Activated naive CD8-positive, alpha-beta T cell (primary cell): ENCODE results near the gene ZNF428.
"Not testable (repeated sequence)": the region's sequence is repeated elsewhere in the genome, so short reads cannot be mapped to it uniquely, and the experiment has no call there.

ENCODE experiments used
- H3K27ac Mint-ChIP-seq: one replicate; pipeline ENCODE4 v1.8.0; 2021; ENCODE audit warnings: mixed read lengths
- H3K27me3 Mint-ChIP-seq: one replicate; pipeline ENCODE4 v1.8.0; 2021; ENCODE audit warnings: mixed read lengths
- H3K36me3 Mint-ChIP-seq: one replicate; pipeline ENCODE4 v1.8.0; 2021; ENCODE audit warnings: mixed read lengths
- H3K4me1 Mint-ChIP-seq: one replicate; pipeline ENCODE4 v1.8.0; 2021; ENCODE audit warnings: low read depth, mixed read lengths
- H3K4me3 Mint-ChIP-seq: one replicate; pipeline ENCODE4 v1.8.0; 2021; ENCODE audit warnings: mild to moderate bottlenecking, mixed read lengths
- H3K9me3 Mint-ChIP-seq: one replicate; pipeline ENCODE4 v1.8.0; 2021; ENCODE audit warnings: low read depth, mixed read lengths

The ZNF428 gene

GRCh38 chr19:43619262-43620060 is at the start of gene ZNF428:
ZNF428 (minus strand) TSS chr19:43619629; CDS start chr19:43614304, 5,325 bp downstream.
- no peaks in the 10 kb centered on the region for H3K27me3 Mint-ChIP-seq
- H3K36me3 Mint-ChIP-seq, result no peaks in the 10 kb centered on the region
- peak within 1 kb of the TSS; percentile 99 for H3K27ac Mint-ChIP-seq
- no peaks in the 10 kb centered on the region for H3K9me3 Mint-ChIP-seq
- peaks cover 35% of the 10 kb centered on the region for H3K4me1 Mint-ChIP-seq
- peak within 1 kb of the TSS; percentile 96 for H3K4me3 Mint-ChIP-seq

- Mint-ChIP-seq H3K9me3 (no peaks in the 10 kb centered on the region), H3K4me3 (peak overlapping the region; percentile 89), H3K36me3 (peaks cover 5% of the 10 kb centered on the region), H3K27ac (peak overlapping the region; percentile 85), H3K27me3 (no peaks in the 10 kb centered on the region), H3K4me1 (peaks cover 44% of the 10 kb centered on the region)
Measured at GRCh38 chr19:43668406-43669109, 49.1 kb upstream of the ZNF428 start.

- no peaks in the 10 kb centered on the region for H3K27me3 Mint-ChIP-seq
- H3K4me1 Mint-ChIP-seq, result peaks cover 46% of the 10 kb centered on the region
- peaks cover 5% of the 10 kb centered on the region for H3K36me3 Mint-ChIP-seq
- H3K4me3 Mint-ChIP-seq, result peak overlapping the region; percentile 89
- H3K27ac Mint-ChIP-seq, result peak overlapping the region; percentile 85
- no peaks in the 10 kb centered on the region for H3K9me3 Mint-ChIP-seq
Measured at GRCh38 chr19:43667876-43668405, 48.5 kb upstream of the ZNF428 start.

- Mint-ChIP-seq H3K27me3 (no peaks in the 10 kb centered on the region), H3K27ac (no peak overlapping the region), H3K4me3 (peak overlapping the region; percentile 89), H3K4me1 (peaks cover 46% of the 10 kb centered on the region), H3K9me3 (no peaks in the 10 kb centered on the region), H3K36me3 (peaks cover 5% of the 10 kb centered on the region)
Measured at GRCh38 chr19:43667126-43667875, 47.9 kb upstream of the ZNF428 start.

- Mint-ChIP-seq H3K4me1 (peaks cover 30% of the 10 kb centered on the region), H3K27ac (no peak overlapping the region), H3K4me3 (peak overlapping the region; percentile 46), H3K36me3 (peaks cover 9% of the 10 kb centered on the region), H3K9me3 (peaks cover 3% of the 10 kb centered on the region), H3K27me3 (no peaks in the 10 kb centered on the region)
Measured at GRCh38 chr19:43664018-43664417, 44.6 kb upstream of the ZNF428 start.

GRCh38 chr19:43662487-43662886 is 43.1 kb upstream of the ZNF428 start:
- H3K27me3 Mint-ChIP-seq, result no peaks in the 10 kb centered on the region
- peaks cover 17% of the 10 kb centered on the region for H3K36me3 Mint-ChIP-seq
- H3K9me3 Mint-ChIP-seq, result peaks cover 9% of the 10 kb centered on the region
- H3K27ac Mint-ChIP-seq, result no peak overlapping the region
- H3K4me3 Mint-ChIP-seq, result no peak overlapping the region
- H3K4me1 Mint-ChIP-seq, result peaks cover 21% of the 10 kb centered on the region

- Mint-ChIP-seq H3K36me3 (peaks cover 17% of the 10 kb centered on the region), H3K27ac (no peak overlapping the region), H3K4me1 (peaks cover 18% of the 10 kb centered on the region), H3K4me3 (no peak overlapping the region), H3K27me3 (no peaks in the 10 kb centered on the region), H3K9me3 (peaks cover 9% of the 10 kb centered on the region)
Measured at GRCh38 chr19:43660971-43661360, 41.5 kb upstream of the ZNF428 start.

GRCh38 chr19:43660301-43660970 is 41.0 kb upstream of the ZNF428 start:
- peaks cover 9% of the 10 kb centered on the region for H3K9me3 Mint-ChIP-seq
- H3K4me3 Mint-ChIP-seq, result no peak overlapping the region
- H3K27ac Mint-ChIP-seq, result no peak overlapping the region
- H3K36me3 Mint-ChIP-seq, result peaks cover 20% of the 10 kb centered on the region
- no peaks in the 10 kb centered on the region for H3K27me3 Mint-ChIP-seq
- H3K4me1 Mint-ChIP-seq, result peaks cover 18% of the 10 kb centered on the region

- peaks cover 9% of the 10 kb centered on the region for H3K9me3 Mint-ChIP-seq
- peaks cover 17% of the 10 kb centered on the region for H3K36me3 Mint-ChIP-seq
- H3K4me1 Mint-ChIP-seq, result peaks cover 2% of the 10 kb centered on the region
- no peak overlapping the region for H3K4me3 Mint-ChIP-seq
- H3K27me3 Mint-ChIP-seq, result no peaks in the 10 kb centered on the region
- H3K27ac Mint-ChIP-seq, result no peak overlapping the region
Measured at GRCh38 chr19:43658494-43658893, 39.1 kb upstream of the ZNF428 start.

- H3K27ac Mint-ChIP-seq, result no peak overlapping the region
- no peaks in the 10 kb centered on the region for H3K4me1 Mint-ChIP-seq
- H3K36me3 Mint-ChIP-seq, result peaks cover 17% of the 10 kb centered on the region
- H3K9me3 Mint-ChIP-seq, result peaks cover 9% of the 10 kb centered on the region
- no peak overlapping the region for H3K4me3 Mint-ChIP-seq
- no peaks in the 10 kb centered on the region for H3K27me3 Mint-ChIP-seq
Measured at GRCh38 chr19:43658001-43658400, 38.6 kb upstream of the ZNF428 start.

GRCh38 chr19:43656436-43656835 is 37.0 kb upstream of the ZNF428 start:
- peaks cover 19% of the 10 kb centered on the region for H3K36me3 Mint-ChIP-seq
- peaks cover 9% of the 10 kb centered on the region for H3K9me3 Mint-ChIP-seq
- H3K4me1 Mint-ChIP-seq, result no peaks in the 10 kb centered on the region
- no peak overlapping the region for H3K4me3 Mint-ChIP-seq
- H3K27me3 Mint-ChIP-seq, result no peaks in the 10 kb centered on the region
- no peak overlapping the region for H3K27ac Mint-ChIP-seq

- Mint-ChIP-seq H3K9me3 (no peaks in the 10 kb centered on the region), H3K27me3 (no peaks in the 10 kb centered on the region), H3K36me3 (peaks cover 7% of the 10 kb centered on the region), H3K4me1 (no peaks in the 10 kb centered on the region), H3K4me3 (no peak overlapping the region), H3K27ac (no peak overlapping the region)
Measured at GRCh38 chr19:43652546-43652874, 33.1 kb upstream of the ZNF428 start.

GRCh38 chr19:43651758-43652545 is 32.5 kb upstream of the ZNF428 start:
- H3K9me3 Mint-ChIP-seq, result no peaks in the 10 kb centered on the region
- no peaks in the 10 kb centered on the region for H3K4me1 Mint-ChIP-seq
- H3K36me3 Mint-ChIP-seq, result peaks cover 7% of the 10 kb centered on the region
- H3K27me3 Mint-ChIP-seq, result no peaks in the 10 kb centered on the region
- no peak overlapping the region for H3K27ac Mint-ChIP-seq
- H3K4me3 Mint-ChIP-seq, result no peak overlapping the region

GRCh38 chr19:43650276-43650675 is 30.8 kb upstream of the ZNF428 start:
- not testable (repeated sequence) for H3K27ac Mint-ChIP-seq, H3K4me3 Mint-ChIP-seq, H3K9me3 Mint-ChIP-seq, H3K4me1 Mint-ChIP-seq, H3K36me3 Mint-ChIP-seq, H3K27me3 Mint-ChIP-seq
